RWPE2 (cell line): ENCODE measurements around the gene RFX3.

ENCODE experiments used
- ATAC-seq: fragments of 200-7000 bp; cut with Tn5 transposase; 3 replicates; pipeline ENCODE4 v1.9.1; 2021; ENCODE audit warnings: low read depth
- DNase-seq: peaks from one replicate; pipeline ENCODE4 v3.0.0-alpha.2; 2020; ENCODE audit warnings: low spot score
- H3K27ac ChIP-seq: fragments of 450-650 bp; 2 replicates; pipeline ENCODE4 v1.5.1; 2017; ENCODE audit warnings: mild to moderate bottlenecking; ENCODE audit not compliant: poor library complexity, severe bottlenecking
- H3K27me3 ChIP-seq: fragments of 250-450 bp; sonication (Bioruptor Pico); 2 replicates; pipeline ENCODE4 v1.5.1; 2021; ENCODE audit warnings: mild to moderate bottlenecking, moderate library complexity; ENCODE audit not compliant: insufficient read depth, poor library complexity, severe bottlenecking
- H3K36me3 ChIP-seq: fragments of 250-450 bp; sonication (Bioruptor Pico); 2 replicates; pipeline ENCODE4 v1.5.1; 2020; ENCODE audit warnings: low read depth, mild to moderate bottlenecking, moderate library complexity
- H3K4me1 ChIP-seq: fragments of 250-450 bp; sonication (Bioruptor Pico); 2 replicates; pipeline ENCODE4 v1.5.1; 2021; ENCODE audit warnings: mild to moderate bottlenecking, moderate library complexity; ENCODE audit not compliant: insufficient read depth, poor library complexity, severe bottlenecking
- H3K4me3 ChIP-seq: fragments of 250-450 bp; sonication (Bioruptor Pico); 2 replicates; pipeline ENCODE4 v1.5.1; 2021; ENCODE audit warnings: mild to moderate bottlenecking, moderate library complexity; ENCODE audit not compliant: severe bottlenecking
- H3K9me3 ChIP-seq: fragments of 250-450 bp; sonication (Bioruptor Pico); 2 replicates; pipeline ENCODE4 v1.5.1; 2021; ENCODE audit warnings: mild to moderate bottlenecking, moderate library complexity; ENCODE audit not compliant: severe bottlenecking
- TF ChIP-seq, protein P1 (sequence below): fragments of 450-650 bp; IDR thresholded peaks from one replicate; pipeline ENCODE4 v1.5.1; 2017; ENCODE audit warnings: mild to moderate bottlenecking, moderate library complexity; ENCODE audit not compliant: poor library complexity, severe bottlenecking

The RFX3 gene

DNA sequence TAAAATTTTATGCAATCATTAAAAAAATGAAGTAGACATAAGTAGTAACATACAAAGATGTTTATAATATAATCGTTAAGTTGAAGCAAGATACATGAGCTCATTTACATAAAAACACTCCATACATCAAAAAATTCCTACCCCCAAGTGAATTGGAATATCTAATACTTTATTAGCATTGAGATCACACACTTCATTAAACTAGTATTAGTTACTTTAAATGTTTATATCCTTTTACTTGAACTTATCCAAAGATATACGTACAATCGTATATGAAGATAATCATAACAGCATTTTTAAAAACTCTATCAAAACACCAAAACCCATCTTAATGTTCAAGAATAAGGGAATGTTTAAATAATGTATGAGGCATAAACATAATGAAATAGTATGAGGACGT lies 275.1 kb downstream of the RFX3 start:
- no peak for ATAC-seq
- H3K36me3 ChIP-seq = 0 out of 2 replicates have a peak, but pooled peaks cover 6% of the 10 kb centered on the region
- TF ChIP-seq, protein P1, sequence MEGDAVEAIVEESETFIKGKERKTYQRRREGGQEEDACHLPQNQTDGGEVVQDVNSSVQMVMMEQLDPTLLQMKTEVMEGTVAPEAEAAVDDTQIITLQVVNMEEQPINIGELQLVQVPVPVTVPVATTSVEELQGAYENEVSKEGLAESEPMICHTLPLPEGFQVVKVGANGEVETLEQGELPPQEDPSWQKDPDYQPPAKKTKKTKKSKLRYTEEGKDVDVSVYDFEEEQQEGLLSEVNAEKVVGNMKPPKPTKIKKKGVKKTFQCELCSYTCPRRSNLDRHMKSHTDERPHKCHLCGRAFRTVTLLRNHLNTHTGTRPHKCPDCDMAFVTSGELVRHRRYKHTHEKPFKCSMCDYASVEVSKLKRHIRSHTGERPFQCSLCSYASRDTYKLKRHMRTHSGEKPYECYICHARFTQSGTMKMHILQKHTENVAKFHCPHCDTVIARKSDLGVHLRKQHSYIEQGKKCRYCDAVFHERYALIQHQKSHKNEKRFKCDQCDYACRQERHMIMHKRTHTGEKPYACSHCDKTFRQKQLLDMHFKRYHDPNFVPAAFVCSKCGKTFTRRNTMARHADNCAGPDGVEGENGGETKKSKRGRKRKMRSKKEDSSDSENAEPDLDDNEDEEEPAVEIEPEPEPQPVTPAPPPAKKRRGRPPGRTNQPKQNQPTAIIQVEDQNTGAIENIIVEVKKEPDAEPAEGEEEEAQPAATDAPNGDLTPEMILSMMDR = no peak
- no peak for DNase-seq
- H3K27me3 ChIP-seq = no peaks in the 10 kb centered on the region
- no peak overlapping the region for H3K4me3 ChIP-seq
- H3K9me3 ChIP-seq = no peaks in the 10 kb centered on the region
- no peak overlapping the region for H3K27ac ChIP-seq
- H3K4me1 ChIP-seq = no peaks in the 10 kb centered on the region

DNA sequence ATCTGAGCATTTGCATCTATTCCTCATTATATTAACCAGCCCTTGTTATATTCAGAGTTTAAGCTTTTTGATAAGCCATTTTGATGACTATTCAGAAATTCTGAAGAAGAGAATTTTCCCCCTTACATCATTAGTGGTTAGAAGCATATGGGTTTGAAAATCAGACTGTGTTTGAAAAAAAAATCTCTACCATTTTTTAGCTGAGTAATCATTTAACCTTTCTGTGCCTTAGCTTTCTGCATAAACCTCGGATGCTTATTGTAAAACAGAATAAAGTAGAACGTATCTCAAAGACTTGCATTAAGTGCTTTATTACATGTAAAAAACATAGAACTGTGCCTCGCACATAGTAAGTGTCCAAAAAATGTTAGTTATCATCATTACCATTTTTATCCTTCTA lies 278.6 kb downstream of the RFX3 start:
- DNase-seq = no peak
- TF ChIP-seq, protein P1 = no peak
- Histone ChIP-seq H3K4me1 (no peaks in the 10 kb centered on the region), H3K4me3 (no peak overlapping the region), H3K9me3 (no peaks in the 10 kb centered on the region), H3K27ac (no peak overlapping the region), H3K36me3 (0 out of 2 replicates have a peak, but pooled peaks cover 6% of the 10 kb centered on the region), H3K27me3 (no peaks in the 10 kb centered on the region)
- no peak for ATAC-seq

DNA sequence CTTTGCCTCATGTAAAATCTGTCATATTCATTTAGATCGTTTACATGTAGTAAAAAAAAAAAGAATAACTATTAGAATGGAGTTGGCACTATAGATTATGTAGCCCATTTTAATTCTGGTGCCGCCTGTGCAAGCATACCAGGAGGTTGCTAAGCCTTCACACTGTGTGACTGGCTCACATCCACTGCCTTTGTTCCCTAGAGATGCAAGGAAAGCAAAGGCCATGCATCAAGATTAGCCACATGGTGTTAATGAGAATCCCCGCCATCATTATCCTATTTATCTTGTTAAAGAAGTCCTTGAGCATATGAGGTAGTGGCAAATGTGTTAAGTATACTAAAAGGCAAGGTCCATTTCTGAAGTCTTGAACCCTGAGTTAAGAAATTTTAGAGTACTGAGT lies 279.6 kb downstream of the RFX3 start:
- Histone ChIP-seq H3K36me3 (0 out of 2 replicates have a peak, but pooled peaks cover 6% of the 10 kb centered on the region), H3K4me3 (no peak overlapping the region), H3K27ac (no peak overlapping the region), H3K27me3 (no peaks in the 10 kb centered on the region), H3K9me3 (no peaks in the 10 kb centered on the region), H3K4me1 (no peaks in the 10 kb centered on the region)
- no peak for DNase-seq
- TF ChIP-seq, protein P1 = no peak
- no peak for ATAC-seq

DNA sequence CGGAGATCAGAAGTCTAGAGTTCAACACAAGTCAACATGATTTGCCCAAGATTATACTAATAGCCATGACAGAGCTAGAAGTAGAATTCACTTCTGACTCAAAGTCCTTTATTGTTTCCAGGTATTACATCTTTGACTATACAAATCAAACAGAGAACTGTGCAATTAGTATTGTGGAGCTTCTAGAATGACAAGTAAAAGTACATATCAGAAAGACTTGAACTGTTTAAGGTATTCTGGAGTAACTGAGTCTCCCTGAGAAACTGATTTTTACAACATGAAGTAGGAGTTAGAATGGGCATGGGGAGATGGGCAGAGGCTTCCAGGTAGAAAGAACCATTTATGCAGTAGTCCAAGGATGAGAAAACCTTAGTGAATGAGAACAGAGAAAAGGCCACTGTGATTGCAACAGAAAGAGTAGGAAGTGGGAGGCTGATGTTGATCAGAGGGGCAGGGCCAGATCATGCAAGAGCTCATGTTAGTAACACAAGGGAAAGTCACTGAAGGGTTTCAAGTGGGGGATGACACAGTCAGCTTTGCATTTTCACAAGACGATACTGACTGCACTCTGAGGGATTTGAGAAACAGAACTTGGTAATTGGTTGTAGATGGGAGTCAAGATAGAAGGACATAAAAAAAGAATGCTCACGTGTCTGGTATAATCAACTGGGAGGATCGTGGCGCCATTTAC lies 280.7 kb downstream of the RFX3 start:
- Histone ChIP-seq H3K4me1 (no peaks in the 10 kb centered on the region), H3K27me3 (no peaks in the 10 kb centered on the region), H3K27ac (no peak overlapping the region), H3K4me3 (no peak overlapping the region), H3K36me3 (0 out of 2 replicates have a peak, but pooled peaks cover 6% of the 10 kb centered on the region), H3K9me3 (no peaks in the 10 kb centered on the region)
- DNase-seq (no peak), ATAC-seq (no peak)
- TF ChIP-seq, protein P1 = no peak

DNA sequence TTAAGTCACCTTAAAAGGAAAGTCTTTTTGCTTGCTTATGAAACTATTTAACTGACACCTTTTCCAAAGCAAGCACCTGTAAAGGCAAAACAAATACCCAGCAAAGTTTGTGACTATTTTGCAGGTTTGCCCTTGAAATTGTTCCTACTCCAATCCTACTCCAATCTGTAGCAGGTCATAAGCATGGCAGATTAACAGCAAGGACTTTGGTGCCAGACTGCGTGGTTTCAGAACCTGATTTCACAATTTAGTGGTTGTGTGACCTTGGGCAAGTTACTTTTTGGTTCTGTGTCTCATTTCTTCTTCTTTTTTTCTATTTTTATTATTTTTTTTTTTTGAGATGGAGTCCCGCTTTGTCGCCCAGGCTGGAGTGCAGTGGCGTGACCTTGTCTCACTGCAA lies 282.1 kb downstream of the RFX3 start:
- Histone ChIP-seq H3K27me3 (no peaks in the 10 kb centered on the region), H3K27ac (no peak overlapping the region), H3K4me1 (no peaks in the 10 kb centered on the region), H3K4me3 (no peak overlapping the region), H3K36me3 (0 out of 2 replicates have a peak, but pooled peaks cover 3% of the 10 kb centered on the region), H3K9me3 (no peaks in the 10 kb centered on the region)
- TF ChIP-seq, protein P1 = no peak
- DNase-seq (no peak), ATAC-seq (no peak)
